ENCODE measurements around the gene IVNS1ABP.

IVNS1ABP gene

DNA sequence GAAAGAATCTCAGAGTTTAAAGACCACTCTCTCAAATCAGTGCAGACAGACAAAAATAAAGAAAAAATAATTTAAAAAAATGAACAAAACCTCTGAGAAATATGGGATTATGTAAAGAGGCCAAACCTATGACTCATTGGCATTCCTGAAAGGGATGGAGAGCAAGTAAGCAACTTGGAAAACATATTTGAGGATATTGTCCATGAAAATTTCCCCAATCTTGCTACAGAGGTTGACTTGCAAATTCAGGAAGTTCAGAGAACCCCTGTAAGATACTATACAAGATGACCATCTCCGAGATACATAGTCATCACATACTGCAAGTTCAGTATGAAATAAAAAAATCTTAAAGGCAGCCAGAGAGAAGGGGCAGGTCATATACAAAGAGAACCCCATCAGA lies 43.7 kb upstream of the IVNS1ABP start:
- Histone ChIP-seq H3K4me2 (ENCODE audit: low read length) (no peak overlapping the region), H3K4me1 (ENCODE audit: control insufficient read depth, low read length) (peaks cover 6% of the 10 kb centered on the region), H3K9me3 (ENCODE audit: control insufficient read depth, insufficient read depth, low read length) (no peaks in the 10 kb centered on the region; the same call in 1 of the 2 replicates), H3K4me3 (ENCODE audit: low read length) (no peak overlapping the region), H3K79me2 (ENCODE audit: control insufficient read depth, low read length) (no peaks in the 10 kb centered on the region), H3F3A (ENCODE audit: control insufficient read depth, insufficient read depth) (no peaks in the 10 kb centered on the region), H3K36me3 (ENCODE audit: control insufficient read depth, low read length) (no peaks in the 10 kb centered on the region), H4K20me1 (ENCODE audit: control insufficient read depth, insufficient read depth, low read depth, low read length) (no peaks in the 10 kb centered on the region), H3K27me3 (ENCODE audit: control insufficient read depth, low read length) (peaks cover 6% of the 10 kb centered on the region; the same call in 1 of the 2 replicates), H3K9me2 (replicated peaks; ENCODE audit: control insufficient read depth, low read length) (no peaks in the 10 kb centered on the region), H3K27ac (ENCODE audit: low read depth, low read length) (no peak overlapping the region)
- no peak for TF ChIP-seq EZH2phosphoT487 (IDR thresholded peaks at IDR 0.05; ENCODE audit: borderline replicate concordance, low read length)
- TF ChIP-seq, protein P1, sequence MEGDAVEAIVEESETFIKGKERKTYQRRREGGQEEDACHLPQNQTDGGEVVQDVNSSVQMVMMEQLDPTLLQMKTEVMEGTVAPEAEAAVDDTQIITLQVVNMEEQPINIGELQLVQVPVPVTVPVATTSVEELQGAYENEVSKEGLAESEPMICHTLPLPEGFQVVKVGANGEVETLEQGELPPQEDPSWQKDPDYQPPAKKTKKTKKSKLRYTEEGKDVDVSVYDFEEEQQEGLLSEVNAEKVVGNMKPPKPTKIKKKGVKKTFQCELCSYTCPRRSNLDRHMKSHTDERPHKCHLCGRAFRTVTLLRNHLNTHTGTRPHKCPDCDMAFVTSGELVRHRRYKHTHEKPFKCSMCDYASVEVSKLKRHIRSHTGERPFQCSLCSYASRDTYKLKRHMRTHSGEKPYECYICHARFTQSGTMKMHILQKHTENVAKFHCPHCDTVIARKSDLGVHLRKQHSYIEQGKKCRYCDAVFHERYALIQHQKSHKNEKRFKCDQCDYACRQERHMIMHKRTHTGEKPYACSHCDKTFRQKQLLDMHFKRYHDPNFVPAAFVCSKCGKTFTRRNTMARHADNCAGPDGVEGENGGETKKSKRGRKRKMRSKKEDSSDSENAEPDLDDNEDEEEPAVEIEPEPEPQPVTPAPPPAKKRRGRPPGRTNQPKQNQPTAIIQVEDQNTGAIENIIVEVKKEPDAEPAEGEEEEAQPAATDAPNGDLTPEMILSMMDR (IDR thresholded peaks at IDR 0.05; ENCODE audit: low read depth, low read length, poor library complexity, severe bottlenecking), result no peak

DNA sequence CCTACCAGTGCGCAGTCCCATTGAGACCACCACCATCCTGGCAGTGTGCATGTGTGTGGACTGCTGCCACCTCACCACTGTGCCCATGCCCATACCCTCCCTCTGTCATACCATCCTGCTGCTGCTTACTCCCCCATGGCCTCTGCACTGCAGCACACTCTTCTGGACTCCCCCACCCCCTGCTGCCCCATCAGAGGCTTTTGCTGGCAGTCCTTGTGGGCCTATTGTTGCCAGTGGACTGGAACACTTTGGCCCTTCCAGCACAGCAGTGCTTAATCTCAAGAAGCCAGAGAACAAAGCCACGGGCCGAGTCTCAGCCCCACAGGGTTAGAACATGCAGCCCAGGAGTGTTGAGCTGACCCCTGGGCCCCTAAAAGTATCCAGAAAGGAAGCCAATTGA lies 41.9 kb upstream of the IVNS1ABP start:
- H3K27ac ChIP-seq (ENCODE audit: low read depth, low read length), result no peak overlapping the region
- no peaks in the 10 kb centered on the region for H3K27me3 ChIP-seq (ENCODE audit: control insufficient read depth, low read length)
- no peaks in the 10 kb centered on the region for H3K9me2 ChIP-seq (replicated peaks; ENCODE audit: control insufficient read depth, low read length)
- no peaks in the 10 kb centered on the region for H3F3A ChIP-seq (ENCODE audit: control insufficient read depth, insufficient read depth)
- H4K20me1 ChIP-seq (ENCODE audit: control insufficient read depth, insufficient read depth, low read depth, low read length), result no peaks in the 10 kb centered on the region
- no peaks in the 10 kb centered on the region; the same call in 1 of the 2 replicates for H3K9me3 ChIP-seq (ENCODE audit: control insufficient read depth, insufficient read depth, low read length)
- H3K79me2 ChIP-seq (ENCODE audit: control insufficient read depth, low read length), result no peaks in the 10 kb centered on the region
- H3K4me1 ChIP-seq (ENCODE audit: control insufficient read depth, low read length), result no peaks in the 10 kb centered on the region
- H3K4me2 ChIP-seq (ENCODE audit: low read length), result no peak overlapping the region
- TF ChIP-seq, protein P1 (IDR thresholded peaks at IDR 0.05; ENCODE audit: low read depth, low read length, poor library complexity, severe bottlenecking), result no peak
- TF ChIP-seq EZH2phosphoT487 (IDR thresholded peaks at IDR 0.05; ENCODE audit: borderline replicate concordance, low read length), result no peak
- no peaks in the 10 kb centered on the region for H3K36me3 ChIP-seq (ENCODE audit: control insufficient read depth, low read length)
- no peak overlapping the region for H3K4me3 ChIP-seq (ENCODE audit: low read length)

DNA sequence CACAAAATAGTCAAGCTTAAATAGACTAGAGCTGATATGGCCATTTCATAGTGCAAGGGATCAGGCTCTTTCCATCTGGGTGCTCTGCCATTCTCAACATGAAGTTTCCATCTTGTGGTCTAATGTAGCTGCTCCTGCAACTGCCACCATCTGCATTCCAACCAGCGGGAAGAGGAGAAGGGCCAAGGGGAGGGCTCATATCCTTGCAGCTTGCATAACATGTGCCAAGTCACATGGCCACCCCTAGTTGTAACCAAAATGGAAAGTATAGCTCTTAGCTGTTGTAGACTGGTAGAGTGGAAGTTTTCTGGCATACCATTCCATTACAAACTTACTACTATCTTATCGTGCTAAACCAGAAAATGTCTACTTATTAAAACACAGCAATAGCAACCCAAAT lies 38.9 kb upstream of the IVNS1ABP start:
- H3F3A ChIP-seq (ENCODE audit: control insufficient read depth, insufficient read depth), result no peaks in the 10 kb centered on the region
- no peak overlapping the region for H3K27ac ChIP-seq (ENCODE audit: low read depth, low read length)
- H3K4me3 ChIP-seq (ENCODE audit: low read length), result no peak overlapping the region
- no peaks in the 10 kb centered on the region for H3K4me1 ChIP-seq (ENCODE audit: control insufficient read depth, low read length)
- H3K4me2 ChIP-seq (ENCODE audit: low read length), result no peak overlapping the region
- H3K27me3 ChIP-seq (ENCODE audit: control insufficient read depth, low read length), result no peaks in the 10 kb centered on the region
- no peaks in the 10 kb centered on the region for H3K9me3 ChIP-seq (ENCODE audit: control insufficient read depth, insufficient read depth, low read length)
- TF ChIP-seq, protein P1 (IDR thresholded peaks at IDR 0.05; ENCODE audit: low read depth, low read length, poor library complexity, severe bottlenecking), result no peak
- TF ChIP-seq EZH2phosphoT487 (IDR thresholded peaks at IDR 0.05; ENCODE audit: borderline replicate concordance, low read length), result no peak
- no peaks in the 10 kb centered on the region for H3K79me2 ChIP-seq (ENCODE audit: control insufficient read depth, low read length)
- H3K9me2 ChIP-seq (replicated peaks; ENCODE audit: control insufficient read depth, low read length), result no peaks in the 10 kb centered on the region
- no peaks in the 10 kb centered on the region for H4K20me1 ChIP-seq (ENCODE audit: control insufficient read depth, insufficient read depth, low read depth, low read length)
- H3K36me3 ChIP-seq (ENCODE audit: control insufficient read depth, low read length), result no peaks in the 10 kb centered on the region
